ENCODE results near the gene ELMOD1.

DNA sequence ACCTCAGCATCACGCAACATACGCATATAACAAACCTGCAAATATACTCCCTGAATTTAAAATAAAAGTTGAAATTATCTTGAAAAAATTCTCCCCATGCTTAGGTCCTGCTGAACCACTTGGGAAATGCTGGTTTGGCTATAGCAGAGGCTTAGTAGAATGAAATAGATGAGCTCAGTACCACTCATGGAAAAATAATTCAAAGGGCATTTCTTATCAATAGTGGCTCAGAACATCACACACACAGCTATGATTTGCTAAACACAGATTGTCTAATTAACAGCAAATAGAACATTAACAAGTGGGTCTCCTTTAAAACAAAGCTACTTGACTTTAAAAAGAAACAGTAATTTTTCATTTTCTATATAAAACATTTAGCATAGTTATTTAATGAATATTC, 21.5 kb downstream of the ELMOD1 start:
- TF ChIP-seq, protein P1, sequence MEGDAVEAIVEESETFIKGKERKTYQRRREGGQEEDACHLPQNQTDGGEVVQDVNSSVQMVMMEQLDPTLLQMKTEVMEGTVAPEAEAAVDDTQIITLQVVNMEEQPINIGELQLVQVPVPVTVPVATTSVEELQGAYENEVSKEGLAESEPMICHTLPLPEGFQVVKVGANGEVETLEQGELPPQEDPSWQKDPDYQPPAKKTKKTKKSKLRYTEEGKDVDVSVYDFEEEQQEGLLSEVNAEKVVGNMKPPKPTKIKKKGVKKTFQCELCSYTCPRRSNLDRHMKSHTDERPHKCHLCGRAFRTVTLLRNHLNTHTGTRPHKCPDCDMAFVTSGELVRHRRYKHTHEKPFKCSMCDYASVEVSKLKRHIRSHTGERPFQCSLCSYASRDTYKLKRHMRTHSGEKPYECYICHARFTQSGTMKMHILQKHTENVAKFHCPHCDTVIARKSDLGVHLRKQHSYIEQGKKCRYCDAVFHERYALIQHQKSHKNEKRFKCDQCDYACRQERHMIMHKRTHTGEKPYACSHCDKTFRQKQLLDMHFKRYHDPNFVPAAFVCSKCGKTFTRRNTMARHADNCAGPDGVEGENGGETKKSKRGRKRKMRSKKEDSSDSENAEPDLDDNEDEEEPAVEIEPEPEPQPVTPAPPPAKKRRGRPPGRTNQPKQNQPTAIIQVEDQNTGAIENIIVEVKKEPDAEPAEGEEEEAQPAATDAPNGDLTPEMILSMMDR (IDR thresholded peaks at IDR 0.05), result no peak
- no peak for TF ChIP-seq POLR2A (IDR thresholded peaks at IDR 0.05)
